HG03460 (cell line): ENCODE results near the gene GOLGA8B.
"Not testable (repeated sequence)": the region's sequence is repeated elsewhere in the genome, so short reads cannot be mapped to it uniquely, and the experiment has no call there.

Experiments
- ATAC-seq: cut with Tn5 transposase; IDR thresholded peaks from one replicate; pipeline ENCODE4 v1.9.1; 2021; ENCODE audit not compliant: unreplicated experiment

The GOLGA8B gene

DNA sequence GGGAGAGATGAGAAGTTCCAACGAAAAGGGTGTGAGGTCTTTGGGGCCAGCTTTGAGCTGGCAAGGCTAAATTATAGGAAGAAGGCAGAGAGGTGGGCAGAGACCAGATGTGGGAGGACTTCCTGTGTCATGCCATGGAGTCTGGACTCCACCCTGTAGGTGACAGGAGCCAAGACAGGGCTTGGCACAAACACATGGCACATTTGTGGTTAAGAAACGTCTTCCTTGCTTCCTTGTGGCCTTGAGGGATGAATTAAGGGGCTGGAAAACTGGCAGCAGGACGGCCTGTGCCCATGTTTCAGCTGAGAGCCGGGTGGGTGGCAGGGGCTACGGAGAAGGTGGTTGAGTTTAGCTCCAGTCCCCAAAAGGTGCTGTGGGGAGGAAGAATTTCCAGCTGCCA lies 18.7 kb downstream of the GOLGA8B start:
- not testable (repeated sequence) for ATAC-seq

DNA sequence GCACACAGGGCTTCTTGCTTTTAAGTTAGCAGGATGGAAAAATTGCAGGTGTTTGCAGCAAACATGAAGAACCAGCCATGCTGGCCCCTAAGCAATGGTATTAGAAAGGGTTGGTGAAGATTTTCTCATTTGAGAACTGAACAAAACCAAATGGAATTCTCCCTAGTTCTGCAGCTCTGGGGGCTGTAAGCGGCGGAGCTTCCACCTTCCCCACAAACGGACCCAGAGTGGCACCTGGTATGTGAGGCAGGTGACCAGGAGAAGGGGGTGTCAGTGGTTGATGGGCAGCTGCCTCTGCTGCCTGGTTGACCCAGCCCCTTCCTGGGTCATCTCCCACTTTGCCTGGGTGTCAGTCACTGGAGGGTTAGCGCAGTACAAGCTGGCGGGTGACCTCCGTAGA lies 22.6 kb downstream of the GOLGA8B start:
- not testable (repeated sequence) for ATAC-seq

DNA sequence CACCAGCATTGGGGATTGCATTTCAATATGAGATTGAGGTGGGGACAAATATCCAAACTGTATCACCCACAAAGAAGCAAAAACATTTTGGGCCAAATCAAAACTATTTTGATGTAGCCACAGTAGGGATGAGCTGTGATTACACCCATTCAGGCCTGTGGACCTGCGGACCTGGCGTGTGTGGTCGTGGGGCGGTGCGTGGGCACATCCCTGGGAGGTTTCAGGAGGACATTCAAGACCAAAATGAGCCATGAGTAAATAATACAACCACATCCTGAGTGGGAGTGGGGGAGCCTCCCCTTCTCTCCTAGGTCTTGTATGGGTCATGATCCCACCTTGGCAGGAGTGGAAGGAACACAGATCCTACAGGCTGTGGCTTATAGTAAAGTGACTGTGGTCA lies 23.7 kb downstream of the GOLGA8B start:
- ATAC-seq = not testable (repeated sequence)

DNA sequence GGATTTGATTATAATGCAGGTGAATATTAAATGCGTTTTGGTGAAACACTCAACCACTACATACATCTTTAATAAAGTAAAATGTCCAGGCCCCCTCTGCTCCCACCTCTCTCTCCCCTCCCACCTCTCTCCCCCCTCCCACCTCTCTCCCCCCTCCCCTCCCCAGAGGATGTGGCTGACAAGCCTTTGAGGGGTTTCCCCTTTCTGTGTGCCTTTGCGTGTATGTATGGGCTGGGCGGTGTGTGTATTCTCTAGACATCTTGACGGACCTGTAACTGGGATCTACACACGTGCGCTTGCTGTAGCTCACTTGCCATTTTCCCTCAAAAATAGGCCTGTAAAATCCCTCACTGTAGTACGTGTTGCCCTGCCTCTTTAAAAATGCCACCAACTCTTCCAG lies 28.3 kb downstream of the GOLGA8B start:
- not testable (repeated sequence) for ATAC-seq

DNA sequence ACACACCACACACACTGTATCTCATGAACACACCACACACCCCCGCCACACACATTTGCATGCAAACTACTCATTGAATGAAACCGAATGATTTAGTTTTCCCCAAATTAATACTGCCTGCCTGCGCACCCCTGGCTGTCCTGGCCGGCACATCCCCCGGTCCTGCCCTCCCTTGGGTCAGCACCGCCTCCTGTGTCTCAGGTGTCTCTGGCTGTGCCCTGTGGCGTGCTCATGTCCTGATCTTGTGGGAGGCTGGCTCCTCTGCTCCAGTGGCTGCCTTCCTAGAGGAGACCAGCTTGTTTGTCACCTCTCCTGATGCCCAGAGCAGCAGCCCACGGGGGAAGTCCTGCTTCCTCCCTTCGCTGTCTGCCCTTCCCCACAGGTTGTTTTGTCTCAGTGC lies 28.7 kb downstream of the GOLGA8B start:
- ATAC-seq = not testable (repeated sequence)

DNA sequence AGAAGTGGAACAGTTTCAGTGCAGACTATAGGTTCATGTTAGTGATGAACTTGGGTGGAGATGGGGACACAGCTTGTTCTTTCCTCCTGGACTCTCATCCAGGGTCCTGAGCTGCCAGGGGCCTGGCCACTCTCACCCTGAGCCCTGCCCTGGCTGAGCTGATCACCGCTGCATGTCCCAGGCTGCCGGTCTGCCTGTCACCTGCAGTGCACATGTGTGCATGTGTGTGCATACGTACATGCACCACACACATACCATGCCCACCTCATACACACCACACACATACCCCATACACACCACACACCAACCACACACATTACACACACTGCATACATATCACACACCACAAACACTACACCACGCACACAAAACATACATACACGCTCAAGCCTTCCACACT lies 29.3 kb downstream of the GOLGA8B start:
- not testable (repeated sequence) for ATAC-seq

DNA sequence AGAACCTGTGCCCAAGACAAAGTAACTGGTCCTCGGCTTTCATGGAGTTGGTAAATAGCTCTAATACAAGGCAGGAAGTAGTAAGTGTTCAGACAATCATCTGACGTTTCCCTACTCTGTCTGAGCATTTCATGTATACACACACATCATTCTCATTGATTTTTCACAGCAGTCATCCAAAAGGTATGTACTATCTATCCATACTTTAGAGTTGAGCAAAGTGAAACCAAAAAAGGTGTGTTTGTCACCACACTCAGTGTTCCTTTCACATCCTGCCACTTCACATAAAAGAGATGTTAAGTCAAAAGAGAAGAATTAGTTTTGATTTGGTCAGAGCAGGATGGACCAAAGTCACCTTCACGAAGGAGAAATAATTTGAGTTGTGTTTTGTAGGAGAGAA lies 33.3 kb downstream of the GOLGA8B start:
- peak; percentile 56 for ATAC-seq

DNA sequence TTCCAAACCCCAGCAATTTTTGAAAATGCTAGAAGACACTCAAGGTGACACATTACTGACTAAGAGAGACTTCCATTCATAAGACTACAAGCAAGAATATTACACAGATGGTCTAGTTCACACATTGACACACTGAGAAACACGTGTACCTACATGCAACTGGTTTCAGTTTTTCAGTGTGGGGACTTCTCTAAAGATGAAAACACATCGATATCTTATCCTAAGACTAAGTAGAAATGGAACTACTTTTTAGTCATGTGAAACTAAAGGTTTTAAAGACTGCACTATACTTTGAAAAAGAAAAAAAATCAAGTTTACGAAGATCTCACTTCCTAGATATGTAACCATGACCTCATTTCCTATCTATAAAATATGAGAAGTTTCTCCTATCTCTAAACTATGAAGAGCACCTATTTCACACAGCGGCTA lies 34.1 kb downstream of the GOLGA8B start:
- ATAC-seq = peak; percentile 54

DNA sequence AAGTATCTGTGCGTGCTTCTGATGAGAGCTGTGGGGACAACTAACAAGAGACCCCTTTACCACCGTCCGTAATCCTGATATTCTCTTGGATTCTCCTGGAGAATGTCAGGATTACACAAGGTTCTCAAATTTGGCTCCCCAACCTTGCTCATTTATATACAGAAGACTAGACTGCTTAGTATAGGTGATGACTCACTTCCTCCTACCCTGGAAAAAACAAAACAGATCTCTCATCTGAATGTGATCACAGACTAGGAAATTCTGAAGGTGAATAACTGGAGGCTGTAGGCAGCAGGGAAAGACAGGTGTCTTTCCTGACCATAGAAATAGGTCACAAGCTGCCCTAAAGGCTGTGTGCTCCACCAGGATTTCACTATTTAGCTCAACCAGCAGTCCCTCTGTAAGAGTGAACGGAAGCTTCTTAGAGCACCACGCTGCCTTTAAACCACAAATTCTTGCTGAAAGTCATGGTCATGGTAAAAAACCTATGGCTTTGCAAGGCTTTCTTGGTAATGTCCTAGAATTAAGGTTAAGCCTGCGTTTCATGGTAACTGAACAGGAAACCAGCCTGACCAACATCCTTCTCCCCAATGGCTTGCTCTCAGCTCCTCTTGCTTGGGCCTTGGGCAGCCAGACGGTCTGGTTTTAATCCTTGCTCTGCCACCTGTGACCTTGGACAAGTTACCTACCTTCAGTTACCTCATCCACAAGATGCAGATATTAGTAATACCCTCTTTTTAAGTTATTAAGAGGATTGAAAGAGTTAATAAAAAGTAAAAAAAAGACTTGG lies 39.4 kb downstream of the GOLGA8B start:
- ATAC-seq = not testable (repeated sequence)

DNA sequence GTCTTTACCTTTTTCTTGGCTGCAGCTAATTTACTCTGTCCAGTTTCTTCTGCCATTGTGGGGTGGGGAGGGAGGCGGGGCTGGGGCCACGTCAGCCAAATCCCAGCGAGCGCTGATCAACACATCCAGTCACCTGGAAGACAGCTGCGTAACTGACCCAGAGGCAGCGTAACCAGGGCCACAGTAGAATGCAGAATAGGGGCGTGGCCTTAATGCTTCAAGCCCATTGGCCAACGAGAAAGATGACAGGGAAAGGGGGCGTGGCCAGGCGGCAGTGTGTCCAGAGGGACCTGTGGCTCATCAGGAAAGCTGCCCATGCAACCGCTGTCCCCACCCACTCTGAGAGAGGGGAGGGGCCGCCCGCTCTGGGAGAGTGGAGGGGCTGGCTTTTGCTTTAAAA lies 47.6 kb downstream of the GOLGA8B start:
- ATAC-seq = not testable (repeated sequence)
